ENCODE measurements around the gene CLIC5.

DNA sequence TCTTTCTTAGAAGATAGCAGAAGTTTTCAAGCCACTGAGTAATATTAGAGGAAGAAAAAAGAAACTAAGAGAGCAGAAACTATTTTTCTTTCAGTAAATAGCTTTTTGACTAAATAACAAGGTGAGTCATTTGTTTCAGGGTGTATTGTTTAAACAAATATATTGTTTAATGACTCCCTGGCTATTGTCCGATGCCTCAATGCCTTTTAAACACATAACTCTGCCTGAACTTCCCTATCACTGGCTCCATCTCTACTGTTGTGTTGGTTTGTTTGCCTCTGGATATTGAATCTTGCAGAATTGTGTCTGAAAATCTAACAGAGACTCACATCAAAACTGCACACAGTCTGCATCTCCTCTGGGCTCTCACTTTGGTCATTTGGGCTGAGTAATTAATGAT lies 19.6 kb upstream of the CLIC5 start:
- TF ChIP-seq, protein P1, sequence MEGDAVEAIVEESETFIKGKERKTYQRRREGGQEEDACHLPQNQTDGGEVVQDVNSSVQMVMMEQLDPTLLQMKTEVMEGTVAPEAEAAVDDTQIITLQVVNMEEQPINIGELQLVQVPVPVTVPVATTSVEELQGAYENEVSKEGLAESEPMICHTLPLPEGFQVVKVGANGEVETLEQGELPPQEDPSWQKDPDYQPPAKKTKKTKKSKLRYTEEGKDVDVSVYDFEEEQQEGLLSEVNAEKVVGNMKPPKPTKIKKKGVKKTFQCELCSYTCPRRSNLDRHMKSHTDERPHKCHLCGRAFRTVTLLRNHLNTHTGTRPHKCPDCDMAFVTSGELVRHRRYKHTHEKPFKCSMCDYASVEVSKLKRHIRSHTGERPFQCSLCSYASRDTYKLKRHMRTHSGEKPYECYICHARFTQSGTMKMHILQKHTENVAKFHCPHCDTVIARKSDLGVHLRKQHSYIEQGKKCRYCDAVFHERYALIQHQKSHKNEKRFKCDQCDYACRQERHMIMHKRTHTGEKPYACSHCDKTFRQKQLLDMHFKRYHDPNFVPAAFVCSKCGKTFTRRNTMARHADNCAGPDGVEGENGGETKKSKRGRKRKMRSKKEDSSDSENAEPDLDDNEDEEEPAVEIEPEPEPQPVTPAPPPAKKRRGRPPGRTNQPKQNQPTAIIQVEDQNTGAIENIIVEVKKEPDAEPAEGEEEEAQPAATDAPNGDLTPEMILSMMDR (IDR thresholded peaks at IDR 0.05) = no peak
- no peak for TF ChIP-seq POLR2A (IDR thresholded peaks at IDR 0.05)
